Measurements from ENCODE around the gene SMARCC2.

SMARCC2 gene

DNA sequence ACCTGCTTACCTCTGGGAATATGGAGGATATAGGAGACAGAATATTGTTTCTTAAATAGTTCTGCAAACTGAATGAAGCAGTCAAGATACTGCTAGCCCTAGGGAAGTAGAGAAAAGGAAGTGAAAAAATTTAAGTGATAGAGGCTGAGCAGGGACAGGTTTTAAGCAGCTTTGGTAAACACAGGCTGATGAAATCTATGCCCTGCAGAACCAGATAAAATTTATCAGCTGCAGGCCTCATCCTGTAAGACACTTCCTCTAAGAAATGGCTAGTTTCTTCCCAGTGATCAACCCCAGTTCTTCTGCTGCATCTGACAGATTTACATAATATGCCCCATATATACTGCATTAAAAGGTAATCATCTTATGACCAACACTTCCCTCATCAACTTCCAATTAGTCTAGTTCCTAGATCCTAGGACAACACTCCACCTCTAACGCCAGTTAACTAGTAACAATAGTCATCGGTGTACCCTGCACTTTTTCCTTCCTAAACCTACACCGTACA, 62.5 kb downstream of the SMARCC2 start:
- no peak for DNase-seq (ENCODE audit: low read depth in 4 of 4, low spot score in 1 of 4)

DNA sequence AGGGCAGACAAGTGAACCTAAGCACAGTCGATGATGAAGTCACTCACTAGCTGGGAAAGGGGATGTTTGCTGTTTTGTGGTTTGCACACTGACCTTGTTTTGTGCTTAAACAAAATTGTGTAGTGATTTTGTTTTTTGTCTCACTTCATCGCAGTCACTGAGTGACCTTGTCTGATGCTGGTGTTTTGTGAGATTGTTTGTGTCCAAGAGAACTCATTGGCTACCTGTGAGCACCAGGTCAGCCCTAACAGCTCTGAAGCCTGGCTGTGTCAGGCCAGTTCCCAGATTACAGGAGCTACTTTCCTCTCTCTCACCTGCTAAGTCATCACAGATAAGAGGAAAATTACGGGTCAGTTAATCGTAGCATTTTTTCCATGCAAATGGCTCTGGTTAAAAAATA, 65.2 kb downstream of the SMARCC2 start:
- DNase-seq (ENCODE audit: low read depth in 4 of 4, low spot score in 1 of 4): no peak

DNA sequence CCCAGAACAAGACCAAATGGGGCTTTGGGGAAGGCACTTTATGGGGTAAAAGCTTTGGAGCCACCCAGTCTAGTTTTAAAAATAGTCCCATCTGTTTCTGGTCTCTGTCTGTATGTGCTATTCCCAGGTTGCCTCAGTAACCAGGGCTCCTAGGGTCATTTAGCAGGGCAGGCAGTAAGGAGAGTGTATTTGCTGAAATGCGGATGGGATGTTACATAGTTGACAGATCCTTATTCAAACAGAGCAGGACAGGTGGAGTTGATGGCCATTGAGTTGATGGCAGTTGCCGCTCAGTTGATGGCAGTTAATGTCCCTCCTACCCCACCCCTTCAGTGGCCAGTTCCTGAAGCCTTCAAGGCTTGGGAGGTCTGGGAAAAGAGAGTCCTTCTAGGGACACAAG, 66.6 kb downstream of the SMARCC2 start:
- DNase-seq (ENCODE audit: low read depth in 4 of 4, low spot score in 1 of 4): no peak

DNA sequence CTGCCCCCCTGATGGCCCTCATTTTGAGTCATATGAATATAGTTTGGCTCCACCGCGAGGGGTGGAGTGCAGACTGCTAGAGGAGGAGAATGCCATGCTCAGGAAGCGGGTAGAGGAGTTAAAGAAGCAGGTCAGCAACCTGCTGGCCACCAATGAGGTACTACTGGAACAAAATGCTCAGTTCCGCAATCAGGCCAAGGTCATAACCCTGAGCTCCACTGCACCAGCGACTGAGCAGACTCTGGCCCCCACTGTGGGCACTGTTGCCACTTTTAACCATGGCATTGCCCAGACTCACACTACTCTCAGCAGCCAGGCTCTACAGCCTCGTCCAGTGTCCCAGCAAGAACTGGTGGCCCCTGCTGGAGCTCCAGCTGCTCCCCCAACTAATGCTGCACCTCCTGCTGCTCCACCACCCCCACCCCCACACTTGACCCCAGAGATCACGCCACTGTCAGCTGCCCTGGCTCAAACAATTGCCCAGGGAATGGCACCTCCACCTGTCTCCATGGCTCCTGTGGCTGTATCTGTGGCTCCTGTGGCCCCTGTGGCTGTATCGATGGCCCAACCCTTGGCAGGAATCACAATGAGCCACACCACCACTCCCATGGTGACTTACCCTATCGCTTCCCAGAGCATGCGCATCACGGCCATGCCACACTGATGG, 67.9 kb downstream of the SMARCC2 start:
- DNase-seq (ENCODE audit: low read depth in 4 of 4, low spot score in 1 of 4): no peak

DNA sequence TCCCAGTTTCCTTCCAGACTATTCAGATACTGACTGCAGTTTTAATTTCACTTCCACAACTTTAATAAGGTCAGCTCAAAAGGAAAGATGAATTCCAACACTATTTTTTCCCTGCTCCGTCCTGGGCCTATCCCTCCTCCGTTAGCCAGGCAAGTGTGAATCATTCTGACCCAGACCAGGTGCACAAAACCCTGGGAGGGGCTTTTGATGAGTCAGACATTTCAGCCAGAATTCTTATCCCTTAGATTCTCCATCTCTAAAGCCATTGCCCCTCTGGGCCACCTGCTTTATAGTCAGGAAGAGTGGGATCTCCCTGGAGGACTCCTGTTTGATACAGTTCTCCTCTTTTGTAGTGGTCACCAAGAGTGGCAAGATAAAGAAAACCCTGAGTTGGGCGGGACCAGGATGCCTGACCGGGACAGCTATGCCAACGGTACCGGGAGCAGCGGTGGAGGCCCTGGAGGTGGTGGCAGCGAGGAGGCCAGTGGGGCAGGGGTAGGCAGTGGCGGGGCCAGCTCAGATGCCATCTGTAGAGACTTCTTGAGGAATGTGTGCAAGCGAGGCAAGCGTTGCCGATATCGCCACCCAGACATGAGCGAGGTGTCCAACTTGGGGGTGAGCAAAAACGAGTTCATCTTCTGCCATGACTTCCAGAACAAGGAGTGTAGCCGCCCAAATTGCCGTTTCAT, 69.0 kb downstream of the SMARCC2 start:
- no peak for DNase-seq (ENCODE audit: low read depth in 4 of 4, low spot score in 1 of 4)

DNA sequence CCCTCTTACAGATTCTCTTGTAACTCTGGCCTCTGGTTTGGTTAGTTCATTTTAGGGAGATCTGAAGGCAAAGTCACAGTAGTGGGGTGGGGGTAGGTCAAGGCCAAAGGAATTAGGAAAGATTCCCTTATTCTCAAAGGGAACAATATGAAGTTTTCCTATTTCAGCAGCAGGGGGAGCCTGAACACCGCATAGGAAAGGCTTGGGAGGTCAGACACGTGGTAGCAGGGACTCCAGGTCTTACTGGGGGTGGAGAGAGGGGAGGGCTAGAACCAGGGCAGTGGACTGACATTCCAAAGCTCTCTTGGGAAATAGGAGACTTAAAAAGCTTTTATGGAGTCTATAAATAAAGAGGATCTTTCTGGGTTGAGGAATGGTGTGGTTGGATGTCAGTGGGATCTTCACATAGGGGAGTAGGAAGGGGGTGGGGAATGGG, 69.9 kb downstream of the SMARCC2 start:
- DNase-seq (ENCODE audit: low read depth in 4 of 4, low spot score in 1 of 4): peak in 2 of 4 experiments; percentile 27 to 42

DNA sequence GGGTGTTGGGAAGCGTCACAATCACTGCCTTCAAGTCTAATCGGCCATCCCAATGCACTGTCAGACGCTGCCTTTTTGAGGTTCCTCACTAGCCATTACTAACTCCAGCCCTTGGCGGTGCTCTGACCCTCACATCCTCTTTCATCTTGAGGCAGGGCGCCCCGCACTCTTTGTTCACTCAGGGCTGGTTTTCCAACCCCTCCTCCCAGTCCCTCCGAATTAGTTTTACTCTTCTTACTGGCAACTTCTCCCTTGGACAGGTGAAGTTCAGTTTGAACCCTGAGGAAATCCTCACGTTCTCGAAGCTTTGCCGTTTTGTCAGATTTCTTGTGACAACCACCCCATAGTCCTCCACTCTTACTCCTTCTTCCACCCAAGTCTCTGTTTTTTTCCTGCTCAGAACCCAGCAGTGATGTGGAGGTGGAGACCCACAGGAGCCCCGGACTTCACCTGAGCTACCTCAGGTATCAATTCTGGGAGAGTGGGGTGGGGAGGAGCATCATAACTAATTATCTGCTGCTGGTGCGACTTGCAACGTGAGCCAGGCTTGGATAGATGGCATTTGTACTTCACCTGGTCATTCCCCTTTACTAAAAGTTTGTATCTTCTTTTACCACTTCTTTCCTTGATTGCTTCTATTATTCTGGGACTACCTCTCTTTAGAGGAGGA, 70.5 kb downstream of the SMARCC2 start:
- no peak for DNase-seq (ENCODE audit: low read depth in 4 of 4, low spot score in 1 of 4)

DNA sequence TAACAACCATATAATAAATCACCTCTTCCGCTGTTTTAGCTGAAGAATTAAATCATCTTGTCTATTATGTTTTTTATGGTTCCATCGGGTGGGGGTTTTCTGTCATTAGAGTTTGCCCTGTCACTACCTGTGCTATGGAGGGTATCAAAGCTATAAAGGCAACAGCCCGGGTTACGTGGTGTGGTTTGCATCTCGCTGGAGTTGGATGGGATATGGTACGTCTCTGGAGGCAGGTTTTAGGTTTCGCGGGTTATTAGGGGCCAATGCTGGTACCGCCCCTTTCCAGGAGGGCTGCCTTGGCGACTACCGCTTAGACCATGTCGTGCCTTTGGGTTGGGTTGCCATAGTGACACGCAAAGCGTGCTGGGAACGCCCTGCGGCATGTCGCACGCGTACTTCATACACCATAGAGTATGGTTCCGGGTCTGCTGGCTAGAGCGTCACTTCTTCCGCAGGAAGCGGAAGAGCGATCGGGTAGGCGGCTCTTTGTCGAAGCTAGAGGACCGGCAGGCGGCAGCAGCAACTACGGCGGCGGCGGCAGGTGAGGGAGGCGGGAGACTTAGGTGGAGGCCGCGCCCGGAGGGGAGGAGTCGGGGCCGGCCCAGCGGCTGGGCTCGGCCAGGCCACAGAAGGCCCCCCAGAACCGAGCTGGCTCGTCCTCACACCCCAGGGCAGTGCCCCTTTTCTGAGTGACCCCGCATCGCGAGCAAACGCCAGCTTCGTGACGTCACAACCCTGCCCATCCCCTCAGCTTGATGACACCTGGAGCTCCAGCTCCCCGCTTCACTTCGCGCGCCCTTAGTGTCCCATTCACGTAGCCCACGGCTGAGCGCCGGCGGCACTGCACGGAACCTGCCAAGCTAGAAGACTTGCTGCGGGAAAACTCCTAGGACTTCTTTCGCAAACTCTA, 71.2 kb downstream of the SMARCC2 start, which contains the start of gene ZC3H10:
ZC3H10 (plus strand) TSS at position 489 of the 910 bp plus-strand sequence. CDS start 2,297 bp downstream, outside the sequence.
- DNase-seq (ENCODE audit: low read depth in 4 of 4, low spot score in 1 of 4): peak; percentile 89 to 98 (median 95)

DNA sequence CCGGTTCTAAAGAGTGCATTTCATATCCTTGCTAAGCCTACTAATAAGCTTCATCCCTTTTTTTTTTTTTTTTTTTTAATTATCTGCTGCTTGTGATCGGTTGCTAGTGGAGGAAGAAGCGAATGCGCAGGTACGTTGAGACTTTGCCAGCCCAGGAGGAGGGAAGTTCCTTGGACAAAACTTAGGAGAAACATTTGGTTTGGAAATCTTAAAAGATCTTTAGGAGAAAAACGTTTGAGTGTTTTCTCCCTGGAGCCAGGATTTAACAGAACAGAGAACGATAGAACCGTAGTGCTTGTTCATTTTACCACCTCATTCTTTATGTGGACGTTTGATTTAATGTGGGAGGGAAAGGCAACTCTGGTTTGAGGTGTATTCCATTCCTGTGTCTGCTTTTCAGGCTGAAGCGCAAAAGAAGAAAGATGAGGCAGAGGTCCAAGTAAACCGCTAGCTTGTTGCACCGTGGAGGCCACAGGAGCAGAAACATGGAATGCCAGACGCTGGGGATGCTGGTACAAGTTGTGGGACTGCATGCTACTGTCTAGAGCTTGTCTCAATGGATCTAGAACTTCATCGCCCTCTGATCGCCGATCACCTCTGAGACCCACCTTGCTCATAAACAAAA, 72.1 kb downstream of the SMARCC2 start:
- peak in 1 of 4 experiments; percentile 14 for DNase-seq (ENCODE audit: low read depth in 4 of 4, low spot score in 1 of 4)

DNA sequence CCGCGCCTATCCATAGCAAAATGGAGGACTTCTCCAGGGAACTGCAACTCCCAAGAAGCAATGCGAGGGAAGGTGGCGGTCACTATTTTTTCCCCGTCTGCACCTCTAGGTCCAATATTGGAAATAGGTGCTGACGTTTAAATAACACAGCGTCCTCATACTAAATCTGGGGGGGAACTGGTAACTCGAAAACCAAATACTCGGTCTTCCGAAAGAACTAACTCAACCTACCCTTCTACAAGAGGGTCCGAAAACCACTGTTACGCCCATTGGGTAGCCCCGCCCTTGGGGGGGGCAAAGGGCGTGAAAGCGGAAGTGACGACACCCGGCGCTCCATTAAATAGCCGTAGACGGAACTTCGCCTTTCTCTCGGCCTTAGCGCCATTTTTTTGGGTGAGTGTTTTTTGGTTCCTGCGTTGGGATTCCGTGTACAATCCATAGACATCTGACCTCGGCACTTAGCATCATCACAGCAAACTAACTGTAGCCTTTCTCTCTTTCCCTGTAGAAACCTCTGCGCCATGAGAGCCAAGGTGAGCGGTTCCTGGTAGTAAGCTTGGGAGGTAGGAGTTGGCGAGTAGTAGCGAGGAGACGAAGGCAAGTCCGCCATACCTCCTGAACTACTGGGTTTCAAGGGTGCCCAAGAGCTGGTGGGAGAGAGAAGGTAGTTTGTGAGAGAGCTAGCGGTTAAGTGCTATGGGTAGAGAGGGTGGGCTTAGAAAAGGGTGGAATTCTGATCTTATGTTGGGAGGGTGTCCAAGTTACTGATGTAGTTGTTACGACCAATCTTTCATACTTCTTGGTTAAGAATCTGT, 72.8 kb downstream of the SMARCC2 start, which contains the start of gene RPL41:
RPL41 (plus strand) TSS at position 367 of the 815 bp plus-strand sequence.
- peak; percentile 86 to 91 (median 89) for DNase-seq (ENCODE audit: low read depth in 4 of 4, low spot score in 1 of 4)

DNA sequence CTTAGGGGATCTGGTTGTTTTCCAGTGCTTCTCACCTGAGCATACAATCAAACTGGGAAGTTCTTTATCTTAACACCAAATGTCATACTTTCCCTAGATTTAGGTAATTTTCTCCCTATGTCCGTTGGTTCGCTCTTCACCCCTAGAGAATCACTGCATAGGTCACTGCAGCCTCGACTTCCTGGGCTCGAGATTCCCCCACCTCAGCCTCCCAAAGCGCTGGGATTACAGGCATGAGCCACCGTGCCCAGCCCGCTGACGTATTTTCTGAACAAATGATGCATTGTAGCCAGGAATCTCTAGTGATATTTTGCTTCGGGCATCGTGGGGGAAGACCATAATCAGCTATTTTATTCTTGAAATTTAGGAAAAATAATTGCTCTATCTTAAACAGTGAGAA, 74.0 kb downstream of the SMARCC2 start:
- no peak for DNase-seq (ENCODE audit: low read depth in 4 of 4, low spot score in 1 of 4)

DNA sequence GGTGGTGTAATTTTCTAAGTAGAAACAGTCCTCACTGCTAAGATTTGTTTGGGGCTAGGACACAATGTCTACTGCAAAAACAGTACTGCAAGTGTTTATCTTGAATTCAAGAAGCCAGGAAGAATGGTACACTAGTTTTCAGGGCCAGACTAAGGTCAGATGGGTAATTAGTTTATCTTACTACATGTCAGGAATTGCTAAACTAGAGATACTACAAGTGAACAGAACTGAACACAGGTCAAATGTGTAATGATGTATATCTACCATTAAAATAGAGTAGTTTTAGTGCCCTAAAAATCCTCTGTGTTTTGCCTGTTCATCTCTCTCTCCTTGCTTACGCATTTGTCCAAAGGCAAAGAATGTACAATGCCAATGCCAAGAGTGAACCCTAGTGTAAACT, 75.2 kb downstream of the SMARCC2 start:
- no peak for DNase-seq (ENCODE audit: low read depth in 4 of 4, low spot score in 1 of 4)

All from stimulated activated CD4-positive, alpha-beta T cell treated with anti-CD3 and anti-CD28 coated beads, Interleukin-1b, Interleukin-23, amount 100 ng/mL, for 24 hours (primary cell).